Lower lobe of right lung (tissue), 2 donors: Measurements from ENCODE around the gene BPIFB3. TPM values are rescaled to one million over a fixed set of nuclear protein-coding genes. Genes with fewer than 3 reads are reported as not detected.

Experiments used
- ATAC-seq, 2 donors: fragments of 200-7000 bp; cut with Tn5 transposase; one replicate each; pipeline ENCODE4 v1.9.1; 2020 to 2022; ENCODE audit warnings: mild to moderate bottlenecking in 2 of 2, moderate library complexity in 2 of 2
- DNase-seq: peaks from one replicate; pipeline ENCODE4 v3.0.0-alpha.2; 2020
- H3K27ac ChIP-seq: fragments of 200-600 bp; one replicate; pipeline ENCODE4 v1.8.0; 2022
- H3K27me3 ChIP-seq: fragments of 200-600 bp; one replicate; pipeline ENCODE4 v1.8.0; 2022; ENCODE audit warnings: low read depth
- H3K36me3 ChIP-seq: fragments of 200-600 bp; one replicate; pipeline ENCODE4 v1.8.0; 2022; ENCODE audit warnings: mild to moderate bottlenecking
- H3K4me1 ChIP-seq: fragments of 200-600 bp; one replicate; pipeline ENCODE4 v1.8.0; 2022
- H3K4me3 ChIP-seq: fragments of 200-600 bp; one replicate; pipeline ENCODE4 v1.8.0; 2022; ENCODE audit warnings: mild to moderate bottlenecking
- H3K9me3 ChIP-seq: fragments of 200-600 bp; one replicate; pipeline ENCODE4 v1.8.0; 2022
- intact Hi-C: fragments of 100-400 bp; cut with DNase I; formaldehyde crosslinking; loops from one replicate; pipeline ENCODE4 v1.11.0; 2022
- total RNA-seq: library from RNA; stranded (reverse); fragmentation: NEBNext Ultra II Directional; extraction: Animal tissue kit (Norgen Biotek cat#: 25700); gene quantifications from one replicate; pipeline ENCODE4 v1.2.1, GENCODE V29; 2021
- TF ChIP-seq, protein P1 (sequence below): fragments of 200-600 bp; IDR thresholded peaks from one replicate; pipeline ENCODE4 v1.8.0; 2022; ENCODE audit warnings: antibody characterized with exemption, mild to moderate bottlenecking
- donor health status: DM: no; HTN: yes; CAD: no; lungs with severe emphysema.

Gene BPIFB3
- total RNA-seq, 1 donor from 2014 or later, result not detected

DNA sequence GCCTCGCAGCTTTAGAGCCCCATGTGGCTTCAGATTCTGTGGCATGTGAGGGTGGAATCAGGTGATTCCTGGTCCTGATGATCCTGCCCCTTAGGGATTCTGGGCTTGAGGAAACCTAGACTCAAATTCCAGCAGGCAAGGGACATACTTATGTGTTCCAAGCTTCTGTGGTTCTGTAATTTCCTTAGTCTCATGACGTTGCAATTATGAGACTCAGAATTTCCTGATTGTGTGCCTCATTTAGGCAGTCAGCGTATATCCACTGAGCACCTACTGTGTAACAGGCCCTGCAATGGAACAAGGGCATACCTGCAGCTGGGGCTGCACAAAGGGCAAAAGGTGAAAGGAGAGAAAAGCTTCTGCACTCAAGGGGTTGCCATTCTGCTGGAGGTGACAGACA lies 14.1 kb downstream of the BPIFB3 start:
- DNase-seq (no peak), ATAC-seq (no peak)
- TF ChIP-seq, protein P1, sequence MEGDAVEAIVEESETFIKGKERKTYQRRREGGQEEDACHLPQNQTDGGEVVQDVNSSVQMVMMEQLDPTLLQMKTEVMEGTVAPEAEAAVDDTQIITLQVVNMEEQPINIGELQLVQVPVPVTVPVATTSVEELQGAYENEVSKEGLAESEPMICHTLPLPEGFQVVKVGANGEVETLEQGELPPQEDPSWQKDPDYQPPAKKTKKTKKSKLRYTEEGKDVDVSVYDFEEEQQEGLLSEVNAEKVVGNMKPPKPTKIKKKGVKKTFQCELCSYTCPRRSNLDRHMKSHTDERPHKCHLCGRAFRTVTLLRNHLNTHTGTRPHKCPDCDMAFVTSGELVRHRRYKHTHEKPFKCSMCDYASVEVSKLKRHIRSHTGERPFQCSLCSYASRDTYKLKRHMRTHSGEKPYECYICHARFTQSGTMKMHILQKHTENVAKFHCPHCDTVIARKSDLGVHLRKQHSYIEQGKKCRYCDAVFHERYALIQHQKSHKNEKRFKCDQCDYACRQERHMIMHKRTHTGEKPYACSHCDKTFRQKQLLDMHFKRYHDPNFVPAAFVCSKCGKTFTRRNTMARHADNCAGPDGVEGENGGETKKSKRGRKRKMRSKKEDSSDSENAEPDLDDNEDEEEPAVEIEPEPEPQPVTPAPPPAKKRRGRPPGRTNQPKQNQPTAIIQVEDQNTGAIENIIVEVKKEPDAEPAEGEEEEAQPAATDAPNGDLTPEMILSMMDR, result no peak
- no peaks in the 10 kb centered on the region for H3K27me3 ChIP-seq
- no peak overlapping the region for H3K27ac ChIP-seq
- H3K4me3 ChIP-seq, result no peak overlapping the region
- H3K9me3 ChIP-seq, result no peaks in the 10 kb centered on the region
- H3K4me1 ChIP-seq, result no peaks in the 10 kb centered on the region
- no peaks in the 10 kb centered on the region for H3K36me3 ChIP-seq
- intact Hi-C loops, result no loop called here

DNA sequence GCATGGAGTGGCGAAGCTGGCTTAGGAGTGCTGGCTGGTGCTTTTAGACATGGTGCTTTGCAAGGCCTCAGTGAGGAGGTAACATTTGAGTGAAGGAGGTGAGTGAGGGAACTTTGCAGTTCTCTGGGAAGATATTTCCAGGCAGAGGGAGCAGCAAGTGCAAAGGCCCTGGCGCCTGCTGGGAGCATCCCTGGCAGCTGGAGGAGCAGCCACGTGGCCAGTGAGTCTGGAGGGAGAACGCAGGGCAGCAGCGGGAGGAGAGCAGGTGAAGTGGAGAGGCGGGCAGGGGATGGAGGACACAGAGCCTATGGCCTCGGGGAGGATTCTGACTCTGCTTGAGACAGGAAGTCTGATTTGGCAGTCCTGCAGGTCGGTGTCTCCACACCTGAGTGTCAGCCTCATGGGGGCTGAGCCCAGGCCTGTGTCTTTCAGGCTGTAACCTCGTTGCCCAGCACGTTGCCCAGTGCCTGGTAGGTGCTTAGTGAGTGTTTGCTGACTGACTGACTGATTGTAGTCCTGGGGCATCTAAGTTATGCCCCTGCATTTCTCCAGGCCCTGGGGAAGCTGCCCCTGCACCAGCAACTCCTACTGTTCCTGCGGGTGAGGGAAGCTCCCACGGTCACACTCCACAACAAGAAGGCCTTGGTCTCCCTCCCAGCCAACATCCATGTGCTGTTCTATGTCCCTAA lies 14.7 kb downstream of the BPIFB3 start:
- TF ChIP-seq, protein P1, result no peak
- intact Hi-C loops, result no loop called here
- no peak for ATAC-seq

DNA sequence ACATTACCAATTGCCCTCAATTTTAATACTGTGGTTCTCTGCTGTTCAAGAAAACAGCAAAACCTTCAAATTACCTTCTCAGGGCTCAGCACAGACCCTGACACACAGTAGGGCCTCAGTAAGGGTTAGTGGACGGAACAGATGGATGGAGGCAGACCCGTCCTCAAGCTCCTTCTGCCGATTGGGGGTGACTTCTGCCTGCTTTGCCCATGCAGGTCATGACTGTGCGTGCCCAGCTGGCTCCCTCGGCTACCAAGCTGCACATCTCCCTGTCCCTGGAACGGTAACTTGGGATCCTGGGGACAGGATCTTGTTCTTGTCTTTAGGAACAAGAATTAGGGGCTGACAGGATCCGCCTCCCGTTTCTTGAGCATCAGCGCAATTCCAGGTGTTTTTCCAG lies 16.0 kb downstream of the BPIFB3 start:
- TF ChIP-seq, protein P1, result no peak
- no peaks in the 10 kb centered on the region for H3K4me1 ChIP-seq

More for the DNA sequence above, 14.7 kb downstream of the BPIFB3 start:
- DNase-seq, result no peak
- no peak overlapping the region for H3K27ac ChIP-seq
- no peak overlapping the region for H3K4me3 ChIP-seq
- H3K36me3 ChIP-seq, result no peaks in the 10 kb centered on the region
- no peaks in the 10 kb centered on the region for H3K9me3 ChIP-seq
- H3K27me3 ChIP-seq, result no peaks in the 10 kb centered on the region
- H3K4me1 ChIP-seq, result no peaks in the 10 kb centered on the region

DNA sequence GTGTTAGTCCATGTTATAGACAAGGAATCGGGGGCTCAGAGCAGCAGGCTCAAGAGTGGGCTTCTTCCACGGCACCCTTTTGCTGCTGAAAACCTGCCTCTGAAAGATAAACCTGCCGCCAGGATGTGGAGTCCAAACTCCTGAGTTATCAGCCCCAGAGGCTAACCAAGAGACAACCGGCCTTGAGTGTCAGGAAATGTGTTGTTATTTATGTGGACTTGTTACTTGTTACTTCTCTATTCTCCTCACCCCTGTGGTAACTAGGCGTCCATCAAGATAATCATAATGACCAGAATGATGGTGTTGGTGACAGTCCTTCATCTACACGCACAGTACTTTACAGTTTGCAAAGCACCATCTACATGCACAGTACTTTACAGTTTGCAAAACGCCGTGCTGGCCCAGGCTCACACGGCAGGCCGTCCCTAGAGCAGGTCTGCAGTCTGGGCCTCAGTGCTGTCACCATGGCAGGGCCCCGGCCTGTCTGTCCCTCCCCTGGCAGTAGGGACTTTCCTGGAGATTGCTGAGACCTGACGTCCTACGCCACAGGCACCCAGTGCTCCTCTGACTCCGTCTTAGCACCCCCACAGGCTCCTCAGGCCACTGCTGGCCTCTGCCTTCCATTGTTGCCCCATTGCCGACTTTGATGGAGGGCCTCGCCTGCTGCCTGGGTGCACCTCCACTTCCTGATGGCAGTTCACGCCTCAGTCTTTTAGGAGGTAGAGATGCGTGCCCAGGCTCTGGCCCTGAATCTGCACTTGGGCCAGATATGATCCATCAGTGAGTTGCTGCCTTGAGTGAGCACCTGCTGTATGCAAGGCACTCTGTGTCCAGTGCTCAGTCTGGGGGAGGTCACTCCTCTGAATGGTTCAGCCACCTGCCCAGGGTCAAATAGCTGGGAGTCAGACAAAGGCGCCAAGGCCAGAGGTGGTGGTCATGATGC lies 16.7 kb downstream of the BPIFB3 start:
- no peaks in the 10 kb centered on the region for H3K4me1 ChIP-seq
- ATAC-seq, result no peak
- no peak overlapping the region for H3K27ac ChIP-seq

More for the DNA sequence above, 16.0 kb downstream of the BPIFB3 start:
- no peaks in the 10 kb centered on the region for H3K9me3 ChIP-seq
- no peaks in the 10 kb centered on the region for H3K27me3 ChIP-seq
- DNase-seq, result no peak
- intact Hi-C loops, result no loop called here
- H3K27ac ChIP-seq, result no peak overlapping the region
- no peak overlapping the region for H3K4me3 ChIP-seq
- H3K36me3 ChIP-seq, result no peaks in the 10 kb centered on the region
- ATAC-seq, result no peak

GRCh38 chr20:33071198-33071597 lies 17.5 kb downstream of the BPIFB3 start:
- no peak for DNase-seq
- Histone ChIP-seq H3K4me3 (no peak overlapping the region), H3K4me1 (no peaks in the 10 kb centered on the region), H3K36me3 (no peaks in the 10 kb centered on the region), H3K27me3 (no peaks in the 10 kb centered on the region), H3K27ac (no peak overlapping the region), H3K9me3 (no peaks in the 10 kb centered on the region)
- TF ChIP-seq, protein P1, result no peak
- intact Hi-C loops, result no loop called here
- no peak for ATAC-seq

More for the DNA sequence above, 16.7 kb downstream of the BPIFB3 start:
- Histone ChIP-seq H3K36me3 (no peaks in the 10 kb centered on the region), H3K27me3 (no peaks in the 10 kb centered on the region), H3K9me3 (no peaks in the 10 kb centered on the region), H3K4me3 (no peak overlapping the region)
- no peak for DNase-seq
- intact Hi-C loops, result no loop called here
- TF ChIP-seq, protein P1, result no peak
